DOHH2 (cell line): ENCODE data around the gene KIF13A.

ENCODE experiments used
- CTCF ChIP-seq: fragments of 200-600 bp; sonication (generic); IDR thresholded peaks from one replicate; pipeline ENCODE4 v1.5.1; 2014; ENCODE audit warnings: antibody characterized with exemption, mild to moderate bottlenecking, low read depth, low read length; ENCODE audit not compliant: poor library complexity, severe bottlenecking
- EZH2phosphoT487 ChIP-seq: fragments of 200-600 bp; sonication (generic); IDR thresholded peaks from 2 replicates; pipeline ENCODE4 v1.6.1; 2017; ENCODE audit warnings: borderline replicate concordance, mild to moderate bottlenecking, antibody characterized with exemption, low read length, moderate library complexity, mixed read lengths

GRCh38 chr6:18035330-18035854 is 48.0 kb upstream of the KIF13A start:
- TF ChIP-seq CTCF (no peak), EZH2phosphoT487 (no peak)
